GM12878 (cell line): ENCODE results near the gene BCKDK.

Experiments
- ATF3 ChIP-seq: IDR thresholded peaks from 2 replicates; pipeline ENCODE4 v1.6.1; 2011; ENCODE audit warnings: low read depth, mild to moderate bottlenecking, low read length, moderate library complexity, borderline replicate concordance; ENCODE audit errors: extremely low read depth
- CEBPB ChIP-seq, 2 experiments: fragments of 150-350 bp in 1 of 2; IDR thresholded peaks; 2 replicates each; pipeline ENCODE4 v1.6.1; 2012 to 2014; ENCODE audit warnings: low read depth in 2 of 2, low read length in 2 of 2, borderline replicate concordance in 1 of 2, inconsistent platforms in 1 of 2
- ESRRA ChIP-seq: IDR thresholded peaks from 2 replicates; pipeline ENCODE4 v1.6.1; 2012; ENCODE audit warnings: mild to moderate bottlenecking, low read length, improper control_type of control experiment
- HDAC6 ChIP-seq: fragments of 200-600 bp; sonication (generic); IDR thresholded peaks from one replicate; pipeline ENCODE4 v1.8.0; 2017; ENCODE audit warnings: antibody characterized with exemption; ENCODE audit not compliant: unreplicated experiment
- MEF2B ChIP-seq: fragments of 450-650 bp; IDR thresholded peaks from 2 replicates; pipeline ENCODE4 v1.6.1; 2018; ENCODE audit warnings: mild to moderate bottlenecking, moderate library complexity; ENCODE audit not compliant: partially characterized antibody, poor library complexity, severe bottlenecking
- NKRF ChIP-seq: fragments of 450-650 bp; conservative IDR thresholded peaks from 2 replicates; pipeline ENCODE4 v1.6.1; 2017; ENCODE audit warnings: mild to moderate bottlenecking, moderate library complexity
- PAX8 ChIP-seq: fragments of 450-650 bp; IDR thresholded peaks from 2 replicates; pipeline ENCODE4 v1.6.1; 2017; ENCODE audit warnings: mild to moderate bottlenecking, moderate library complexity
- POLR2AphosphoS2 ChIP-seq: IDR thresholded peaks from 2 replicates; pipeline ENCODE4 v1.6.1; 2011; ENCODE audit warnings: low read depth, mild to moderate bottlenecking, low read length, improper control_type of control experiment, moderate library complexity
- SIX5 ChIP-seq: IDR thresholded peaks from 2 replicates; pipeline ENCODE4 v1.6.1; 2011; ENCODE audit warnings: mild to moderate bottlenecking, low read depth, low read length, moderate library complexity; ENCODE audit not compliant: severe bottlenecking
- SRF ChIP-seq, 2 experiments: IDR thresholded peaks; 2 replicates each; pipeline ENCODE4 v1.6.1; 2011; ENCODE audit warnings: low read depth in 2 of 2, low read length in 2 of 2, mild to moderate bottlenecking in 1 of 2, moderate library complexity in 1 of 2
- TAF1 ChIP-seq: IDR thresholded peaks from 2 replicates; pipeline ENCODE4 v1.6.1; 2011; ENCODE audit warnings: mild to moderate bottlenecking, low read depth, low read length, borderline replicate concordance
- ZSCAN29 ChIP-seq: fragments of 450-650 bp; IDR thresholded peaks from 2 replicates; pipeline ENCODE4 v1.6.1; 2017; ENCODE audit warnings: mild to moderate bottlenecking, moderate library complexity
- ZZZ3 ChIP-seq: IDR thresholded peaks from 2 replicates; pipeline ENCODE4 v1.6.1; 2011; ENCODE audit warnings: low read depth; ENCODE audit not compliant: control insufficient read depth, insufficient read length

GRCh38 chr16:31141489-31142108 is 33.4 kb downstream of the BCKDK start:
- TF ChIP-seq PAX8 (no peak), ATF3 (no peak), ZSCAN29 (no peak), TAF1 (no peak), ESRRA (no peak), ZZZ3 (no peak), SIX5 (no peak), CEBPB (IDR thresholded peaks at IDR 0.05; ENCODE audit: borderline replicate concordance in 1 of 2, low read depth in 2 of 2, low read length in 2 of 2) (no peak), SRF (IDR thresholded peaks at IDR 0.05; ENCODE audit: low read depth in 2 of 2, low read length in 2 of 2) (no peak), HDAC6 (no peak), NKRF (no peak), MEF2B (no peak), POLR2AphosphoS2 (no peak)
